ENCODE data around the gene BCAR1. TPM values are rescaled to one million over a fixed set of nuclear protein-coding genes. Genes with fewer than 3 reads are reported as not detected.
A peak's percentile ranks its signal among the peaks of the same experiment; 100 is the strongest.

The BCAR1 gene
- total and polyA plus RNA-seq, 2 of the 13 experiments (the other 11 are each of a cell fraction or from before 2014, with no cell fraction given), result 48.1 to 51.7 TPM

DNA sequence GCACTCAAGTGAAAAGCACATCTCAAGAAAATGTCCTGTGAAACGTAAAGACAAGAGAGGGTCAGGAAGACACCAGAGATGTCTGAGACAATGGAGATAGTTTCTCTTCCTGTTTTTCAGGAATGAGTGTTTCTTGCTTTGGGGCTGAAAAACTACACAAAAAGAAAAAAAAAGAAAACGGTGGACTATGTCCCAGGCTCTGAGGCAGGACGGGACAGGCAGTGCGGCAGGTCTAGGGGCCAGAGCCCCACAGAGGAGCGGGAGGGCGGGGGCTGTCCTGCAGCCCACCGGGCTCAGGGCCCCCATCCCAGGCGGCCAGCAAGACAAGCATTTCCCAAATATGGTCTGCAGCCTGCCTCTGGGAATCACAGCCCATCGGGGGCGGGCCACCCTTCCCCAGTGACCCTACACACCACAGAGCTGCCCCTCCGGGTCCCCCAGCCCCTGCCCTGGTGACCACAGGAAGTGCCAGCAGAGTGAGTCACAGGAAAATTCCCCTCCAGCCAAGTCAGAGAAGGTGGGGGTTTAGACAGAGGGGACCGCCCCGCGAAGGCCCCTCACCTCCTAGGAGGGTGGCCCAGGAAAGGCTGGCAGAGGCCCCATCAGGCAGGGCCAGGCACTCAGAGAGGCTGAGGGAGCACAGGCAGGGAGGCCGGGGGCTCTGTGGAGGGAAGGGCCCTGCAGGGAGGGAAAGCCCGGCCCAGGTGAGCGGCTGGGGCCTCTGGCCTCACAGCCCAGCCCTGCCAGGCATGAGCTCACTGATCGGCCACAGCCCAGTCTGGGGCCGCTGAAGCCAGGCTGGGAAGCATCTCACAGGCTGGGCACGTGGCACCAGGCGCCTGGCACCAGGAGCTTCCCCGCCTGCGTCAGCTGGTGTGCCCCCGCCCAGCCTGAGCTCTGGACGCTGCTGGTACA lies 6.3 kb downstream of the BCAR1 start (continued):
- TF ChIP-seq, protein P1, sequence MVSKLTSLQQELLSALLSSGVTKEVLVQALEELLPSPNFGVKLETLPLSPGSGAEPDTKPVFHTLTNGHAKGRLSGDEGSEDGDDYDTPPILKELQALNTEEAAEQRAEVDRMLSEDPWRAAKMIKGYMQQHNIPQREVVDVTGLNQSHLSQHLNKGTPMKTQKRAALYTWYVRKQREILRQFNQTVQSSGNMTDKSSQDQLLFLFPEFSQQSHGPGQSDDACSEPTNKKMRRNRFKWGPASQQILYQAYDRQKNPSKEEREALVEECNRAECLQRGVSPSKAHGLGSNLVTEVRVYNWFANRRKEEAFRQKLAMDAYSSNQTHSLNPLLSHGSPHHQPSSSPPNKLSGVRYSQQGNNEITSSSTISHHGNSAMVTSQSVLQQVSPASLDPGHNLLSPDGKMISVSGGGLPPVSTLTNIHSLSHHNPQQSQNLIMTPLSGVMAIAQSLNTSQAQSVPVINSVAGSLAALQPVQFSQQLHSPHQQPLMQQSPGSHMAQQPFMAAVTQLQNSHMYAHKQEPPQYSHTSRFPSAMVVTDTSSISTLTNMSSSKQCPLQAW (CRISPR knock-in tag; IDR thresholded peaks at IDR 0.05), result peak; percentile 98
- TF ChIP-seq, protein P2, sequence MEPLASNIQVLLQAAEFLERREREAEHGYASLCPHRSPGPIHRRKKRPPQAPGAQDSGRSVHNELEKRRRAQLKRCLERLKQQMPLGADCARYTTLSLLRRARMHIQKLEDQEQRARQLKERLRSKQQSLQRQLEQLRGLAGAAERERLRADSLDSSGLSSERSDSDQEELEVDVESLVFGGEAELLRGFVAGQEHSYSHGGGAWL (CRISPR knock-in tag; IDR thresholded peaks at IDR 0.05), result peak; percentile 90
- TF ChIP-seq, protein P3, sequence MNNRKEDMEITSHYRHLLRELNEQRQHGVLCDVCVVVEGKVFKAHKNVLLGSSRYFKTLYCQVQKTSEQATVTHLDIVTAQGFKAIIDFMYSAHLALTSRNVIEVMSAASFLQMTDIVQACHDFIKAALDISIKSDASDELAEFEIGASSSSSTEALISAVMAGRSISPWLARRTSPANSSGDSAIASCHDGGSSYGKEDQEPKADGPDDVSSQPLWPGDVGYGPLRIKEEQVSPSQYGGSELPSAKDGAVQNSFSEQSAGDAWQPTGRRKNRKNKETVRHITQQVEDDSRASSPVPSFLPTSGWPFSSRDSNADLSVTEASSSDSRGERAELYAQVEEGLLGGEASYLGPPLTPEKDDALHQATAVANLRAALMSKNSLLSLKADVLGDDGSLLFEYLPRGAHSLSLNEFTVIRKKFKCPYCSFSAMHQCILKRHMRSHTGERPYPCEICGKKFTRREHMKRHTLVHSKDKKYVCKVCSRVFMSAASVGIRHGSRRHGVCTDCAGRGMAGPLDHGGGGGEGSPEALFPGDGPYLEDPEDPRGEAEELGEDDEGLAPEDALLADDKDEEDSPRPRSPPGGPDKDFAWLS (CRISPR knock-in tag; IDR thresholded peaks at IDR 0.05; ENCODE audit: borderline replicate concordance), result peak; percentile 88; the same call in 1 of the 2 replicates
- TF ChIP-seq, protein P4, sequence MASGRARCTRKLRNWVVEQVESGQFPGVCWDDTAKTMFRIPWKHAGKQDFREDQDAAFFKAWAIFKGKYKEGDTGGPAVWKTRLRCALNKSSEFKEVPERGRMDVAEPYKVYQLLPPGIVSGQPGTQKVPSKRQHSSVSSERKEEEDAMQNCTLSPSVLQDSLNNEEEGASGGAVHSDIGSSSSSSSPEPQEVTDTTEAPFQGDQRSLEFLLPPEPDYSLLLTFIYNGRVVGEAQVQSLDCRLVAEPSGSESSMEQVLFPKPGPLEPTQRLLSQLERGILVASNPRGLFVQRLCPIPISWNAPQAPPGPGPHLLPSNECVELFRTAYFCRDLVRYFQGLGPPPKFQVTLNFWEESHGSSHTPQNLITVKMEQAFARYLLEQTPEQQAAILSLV (CRISPR knock-in tag; IDR thresholded peaks at IDR 0.05; ENCODE audit: borderline replicate concordance), result peak; percentile 68
- TF ChIP-seq XBP1 (CRISPR knock-in tag; IDR thresholded peaks at IDR 0.05) (peak; percentile 49; the same call in 1 of the 2 replicates), HHEX (CRISPR knock-in tag; IDR thresholded peaks at IDR 0.05) (no peak), ZNF317 (CRISPR knock-in tag; IDR thresholded peaks at IDR 0.05) (peak; percentile 94; the same call in 1 of the 2 replicates), NONO (IDR thresholded peaks at IDR 0.05) (no peak), NONO (CRISPR knock-in tag; conservative IDR thresholded peaks at IDR 0.05) (peak; percentile 95), ZNF235 (CRISPR knock-in tag; IDR thresholded peaks at IDR 0.05; ENCODE audit: borderline replicate concordance) (peak; percentile 76; the same call in 1 of the 2 replicates), DNMT3B (CRISPR knock-in tag; conservative IDR thresholded peaks at IDR 0.05) (peak; percentile 42; the same call in 1 of the 2 replicates), ZNF282 (IDR thresholded peaks at IDR 0.05; ENCODE audit: partially characterized antibody) (no peak), ARNT (IDR thresholded peaks at IDR 0.05) (no peak), ADNP (CRISPR knock-in tag; IDR thresholded peaks at IDR 0.05) (no peak), TGIF2 (CRISPR knock-in tag; IDR thresholded peaks at IDR 0.05) (peak; percentile 80; the same call in 1 of the 2 replicates), GZF1 (CRISPR knock-in tag; IDR thresholded peaks at IDR 0.05) (no peak), CREB1 (IDR thresholded peaks at IDR 0.05) (peak; percentile 12; the same call in 1 of the 2 replicates), CREB1 (CRISPR knock-in tag; IDR thresholded peaks at IDR 0.05) (no peak)
- TF ChIP-seq, protein P5, sequence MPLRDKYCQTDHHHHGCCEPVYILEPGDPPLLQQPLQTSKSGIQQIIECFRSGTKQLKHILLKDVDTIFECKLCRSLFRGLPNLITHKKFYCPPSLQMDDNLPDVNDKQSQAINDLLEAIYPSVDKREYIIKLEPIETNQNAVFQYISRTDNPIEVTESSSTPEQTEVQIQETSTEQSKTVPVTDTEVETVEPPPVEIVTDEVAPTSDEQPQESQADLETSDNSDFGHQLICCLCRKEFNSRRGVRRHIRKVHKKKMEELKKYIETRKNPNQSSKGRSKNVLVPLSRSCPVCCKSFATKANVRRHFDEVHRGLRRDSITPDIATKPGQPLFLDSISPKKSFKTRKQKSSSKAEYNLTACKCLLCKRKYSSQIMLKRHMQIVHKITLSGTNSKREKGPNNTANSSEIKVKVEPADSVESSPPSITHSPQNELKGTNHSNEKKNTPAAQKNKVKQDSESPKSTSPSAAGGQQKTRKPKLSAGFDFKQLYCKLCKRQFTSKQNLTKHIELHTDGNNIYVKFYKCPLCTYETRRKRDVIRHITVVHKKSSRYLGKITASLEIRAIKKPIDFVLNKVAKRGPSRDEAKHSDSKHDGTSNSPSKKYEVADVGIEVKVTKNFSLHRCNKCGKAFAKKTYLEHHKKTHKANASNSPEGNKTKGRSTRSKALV (CRISPR knock-in tag; IDR thresholded peaks at IDR 0.05), result peak; percentile 88

Measured in HepG2 (cell line).